CD14-positive monocyte (primary cell): ENCODE data around the gene ACYP2. TPM values are rescaled to one million over a fixed set of nuclear protein-coding genes. Genes with fewer than 3 reads are reported as not detected.
A peak's percentile ranks its signal among the peaks of the same experiment; 100 is the strongest.

Source experiments
- DNase-seq, 3 donors: peaks; one replicate each; pipeline ENCODE4 v3.0.0-alpha.2; 2011 to 2022
- H2AFZ ChIP-seq: 2 replicates; pipeline ENCODE4 v1.6.0; 2012; ENCODE audit warnings: mild to moderate bottlenecking, low read depth, low read length, inconsistent platforms; ENCODE audit not compliant: insufficient read depth, poor library complexity, severe bottlenecking
- H3K27ac ChIP-seq, 2 donors: 1 replicate in 1 of 2; 2 replicates in 1 of 2; pipeline ENCODE4 v1.5.1; 2012 to 2013; ENCODE audit warnings: low read length in 2 of 2, control low read depth in 1 of 2, inconsistent platforms in 1 of 2, low read depth in 1 of 2, mild to moderate bottlenecking in 1 of 2
- H3K27me3 ChIP-seq, 2 donors: one replicate each; pipeline versions ENCODE4 v1.6.0 to v1.6.1; 2011 to 2013; ENCODE audit warnings: low read length in 2 of 2; ENCODE audit not compliant: control insufficient read depth in 2 of 2, insufficient read depth in 2 of 2
- H3K36me3 ChIP-seq, 2 donors: replicated peaks in 1 of 2; 1 replicate in 1 of 2; 2 replicates in 1 of 2; pipeline versions ENCODE4 v1.5.1 to v1.6.1; 2012 to 2013; ENCODE audit warnings: low read length in 2 of 2, control low read depth in 1 of 2, inconsistent platforms in 1 of 2, mild to moderate bottlenecking in 1 of 2; ENCODE audit not compliant: insufficient read depth in 2 of 2, control insufficient read depth in 1 of 2
- H3K4me1 ChIP-seq, 2 donors: 1 replicate in 1 of 2; 2 replicates in 1 of 2; pipeline versions ENCODE4 v1.5.1 to v1.6.1; 2012 to 2013; ENCODE audit warnings: low read length in 2 of 2, control low read depth in 1 of 2, inconsistent platforms in 1 of 2, mild to moderate bottlenecking in 1 of 2, moderate library complexity in 1 of 2; ENCODE audit not compliant: insufficient read depth in 2 of 2, control insufficient read depth in 1 of 2
- H3K4me2 ChIP-seq: replicated peaks from 2 replicates; pipeline ENCODE3; 2012; ENCODE audit warnings: low read length, moderate library complexity, mild to moderate bottlenecking; ENCODE audit not compliant: poor library complexity, severe bottlenecking; ENCODE audit errors: extremely low read depth
- H3K4me3 ChIP-seq, 3 experiments: fragments of 200-600 bp in 1 of 3; sonication (generic) in 1 of 3; replicated peaks in 1 of 3; 1 replicate in 2 of 3; 2 replicates in 1 of 3; pipeline ENCODE4 v1.5.1; 2011 to 2013; ENCODE audit warnings: low read length in 3 of 3, mild to moderate bottlenecking in 3 of 3, control low read depth in 2 of 3, low read depth in 2 of 3, inconsistent platforms in 1 of 3, moderate library complexity in 1 of 3
- H3K79me2 ChIP-seq: 2 replicates; pipeline ENCODE4 v1.6.0; 2012; ENCODE audit warnings: mild to moderate bottlenecking, control low read depth, inconsistent platforms, low read length, moderate library complexity; ENCODE audit not compliant: insufficient read depth
- H3K9ac ChIP-seq: 2 replicates; pipeline ENCODE4 v1.6.0; 2017; ENCODE audit warnings: low read length, mild to moderate bottlenecking; ENCODE audit not compliant: insufficient read depth, poor library complexity, severe bottlenecking
- H3K9me3 ChIP-seq, 2 donors: replicated peaks in 1 of 2; 1 replicate in 1 of 2; 2 replicates in 1 of 2; pipeline versions ENCODE4 v1.5.1 to v1.6.1; 2012 to 2013; ENCODE audit warnings: low read length in 2 of 2, control low read depth in 1 of 2; ENCODE audit not compliant: control insufficient read depth in 1 of 2, insufficient read depth in 1 of 2
- H4K20me1 ChIP-seq: 2 replicates; pipeline ENCODE4 v1.6.0; 2012; ENCODE audit warnings: mild to moderate bottlenecking, low read length, control low read depth, moderate library complexity; ENCODE audit not compliant: insufficient read depth
- H3K27ac Mint-ChIP-seq, 7 donors: one replicate each; pipeline ENCODE4 v1.8.0; 2020; ENCODE audit warnings: mild to moderate bottlenecking in 7 of 7, mixed read lengths in 7 of 7, moderate library complexity in 6 of 7, inconsistent platforms in 2 of 7
- H3K27me3 Mint-ChIP-seq, 3 donors: one replicate each; pipeline ENCODE4 v1.8.0; 2021 to 2022; ENCODE audit warnings: low read depth in 3 of 3, mild to moderate bottlenecking in 3 of 3, mixed read lengths in 3 of 3, moderate library complexity in 3 of 3, inconsistent platforms in 1 of 3
- H3K36me3 Mint-ChIP-seq, 2 donors: one replicate each; pipeline ENCODE4 v1.8.0; 2020; ENCODE audit warnings: mixed read lengths in 2 of 2, inconsistent platforms in 1 of 2, mild to moderate bottlenecking in 1 of 2
- H3K4me1 Mint-ChIP-seq: one replicate; pipeline ENCODE4 v1.8.0; 2020; ENCODE audit warnings: mild to moderate bottlenecking, mixed read lengths
- H3K4me3 Mint-ChIP-seq, 2 donors: one replicate each; pipeline ENCODE4 v1.8.0; 2020; ENCODE audit warnings: mild to moderate bottlenecking in 2 of 2, mixed read lengths in 2 of 2, moderate library complexity in 1 of 2
- H3K9me3 Mint-ChIP-seq, 7 donors: one replicate each; pipeline ENCODE4 v1.8.0; 2020 to 2022; ENCODE audit warnings: mixed read lengths in 7 of 7, mild to moderate bottlenecking in 6 of 7, moderate library complexity in 6 of 7, inconsistent platforms in 2 of 7
- WGBS: methylation state at CpG from one replicate; pipeline ENCODE4 v1.1.5; 2013; ENCODE audit warnings: missing lambda C conversion rate; ENCODE audit not compliant: insufficient coverage; 5-methylcytosine and 5-hydroxymethylcytosine counted together
- intact Hi-C, 2 donors: fragments of 100-400 bp; cut with micrococcal nuclease; formaldehyde crosslinking; loops; one replicate each; pipeline versions ENCODE4 v1.15.0 to v1.15.1; 2023
- polyA minus RNA-seq: library from RNA; depleted of rRNA, polyadenylated mRNA; stranded (reverse); fragments of >200 nt; gene quantifications from 2 replicates; pipeline ENCODE4 v1.2.3, GENCODE V29; 2012
- polyA plus RNA-seq, 3 donors: library from polyadenylated mRNA; depleted of rRNA in 1 of 3; unstranded in 2 of 3; stranded (reverse) in 1 of 3; fragments of 300-500 nt in 2 of 3; fragments of >200 nt in 1 of 3; fragmentation: Illumina TruSeq in 2 of 3; gene quantifications; 1 replicate in 2 of 3; 2 replicates in 1 of 3; pipeline ENCODE4 v1.2.3, GENCODE V29; 2012 to 2021
- total RNA-seq, 12 experiments: library from RNA in 1 of 12; stranded (reverse) in 1 of 12; fragments of 120-200 nt in 1 of 12; gene quantifications; one replicate each; pipeline ENCODE4 v1.2.4 and lab custom pipeline; 2013 to 2026; ENCODE audit warnings: mixed read lengths in 6 of 12, inconsistent platforms in 1 of 12
- TF ChIP-seq, protein P1 (sequence below): fragments of 200-600 bp; IDR thresholded peaks from one replicate; pipeline ENCODE4 v1.8.0; 2022; ENCODE audit warnings: antibody characterized with exemption, mild to moderate bottlenecking

ACYP2 gene
- total RNA-seq (2013): 8.6 TPM
- polyA plus RNA-seq: 10 to 100 TPM in 2 of 3 donors, 1 to 10 TPM in 1; 6.2 to 10.8 (median 10.3) TPM
- 4.5 and 5.4 TPM in 2 replicates for polyA minus RNA-seq
- total RNA-seq (lab: John Stamatoyannopoulos, UW): 1.4 to 8.5 (median 5.8) reads per million in 11 experiments

DNA sequence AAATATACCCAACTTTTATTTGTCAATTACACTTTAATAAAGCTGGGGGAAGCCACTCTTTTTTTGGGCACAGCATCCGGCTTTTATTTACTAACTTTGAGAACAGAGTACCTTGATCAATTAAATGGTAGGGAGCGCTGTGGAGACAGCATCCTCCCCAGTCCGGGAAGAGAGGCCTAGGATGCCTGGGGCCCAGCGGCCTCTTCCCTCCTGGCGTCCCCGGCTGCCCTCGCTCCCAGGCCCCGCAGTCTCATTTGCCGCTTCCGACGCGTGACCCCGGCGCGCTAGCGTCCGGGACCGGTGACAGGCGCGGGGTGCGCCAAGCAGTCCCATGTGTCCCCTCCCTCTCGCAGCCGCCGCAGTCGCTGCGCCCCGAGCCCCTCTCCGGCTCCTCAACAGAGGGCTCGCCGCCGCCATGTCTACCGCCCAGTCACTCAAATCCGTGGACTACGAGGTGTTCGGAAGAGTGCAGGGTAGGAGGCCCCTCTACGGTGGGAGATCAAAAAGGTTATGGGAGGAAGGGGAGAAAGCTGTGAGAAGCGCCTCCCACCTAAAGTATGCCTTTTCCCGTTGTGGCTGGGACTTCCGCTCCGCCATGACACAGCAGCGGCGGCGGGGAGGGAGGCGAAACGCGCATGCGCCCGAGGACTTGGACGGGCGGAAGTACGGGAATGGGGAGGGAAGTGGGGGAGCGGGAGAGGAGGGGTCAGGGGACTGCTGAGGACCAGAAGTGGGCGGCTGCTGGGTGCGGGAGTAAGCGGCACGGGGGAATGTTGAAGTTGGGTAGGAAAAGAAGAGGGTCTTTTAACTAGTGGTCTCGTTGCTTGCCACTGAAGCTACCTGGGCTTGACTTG, at the start of gene ACYP2:
ACYP2 (plus strand) TSS at position 332 of the 854 bp plus-strand sequence.
- H3K4me1 ChIP-seq: peaks cover 6 to 11% of the 10 kb centered on the region in 2 donors
- H3K4me3 ChIP-seq: peak within 1 kb of the TSS; percentile 79 to 84 (median 84)
- H3K36me3 ChIP-seq: no peaks in the 10 kb centered on the region
- Mint-ChIP-seq H3K9me3 (peaks cover 13 to 29% (median 18%) of the 10 kb centered on the region in 7 donors), H3K36me3 (peaks cover 12 to 16% of the 10 kb centered on the region in 2 donors), H3K27ac (peak within 1 kb of the TSS; percentile 99 to 100 (median 100)), H3K4me1 (peaks cover 9% of the 10 kb centered on the region), H3K27me3 (peaks cover 0 to 8% (median 5%) of the 10 kb centered on the region in 3 donors), H3K4me3 (peak within 1 kb of the TSS; percentile 90 to 97)
- no peaks in the 10 kb centered on the region for H3K27me3 ChIP-seq
- peak within 1 kb of the TSS; percentile 89 for H2AFZ ChIP-seq
- H3K4me2 ChIP-seq: peak within 1 kb of the TSS; percentile 71
- intact Hi-C loops: loop anchor here (5.0 to 10.0 kb wide), 4 partner anchors 143 to 1509 kb away; partner anchors contain the start of genes EML6 (in 2 of the 2) and PSME4 (in 2 of the 2)
- H3K9me3 ChIP-seq: peaks cover 9 to 17% of the 10 kb centered on the region in 2 donors
- H3K79me2 ChIP-seq: no peaks in the 10 kb centered on the region
- H3K27ac ChIP-seq: peak within 1 kb of the TSS; percentile 98
- no peaks in the 10 kb centered on the region for H4K20me1 ChIP-seq
- H3K9ac ChIP-seq: peak within 1 kb of the TSS; percentile 97
- DNase-seq: peak; percentile 90 to 96 (median 92)
- TF ChIP-seq, protein P1, sequence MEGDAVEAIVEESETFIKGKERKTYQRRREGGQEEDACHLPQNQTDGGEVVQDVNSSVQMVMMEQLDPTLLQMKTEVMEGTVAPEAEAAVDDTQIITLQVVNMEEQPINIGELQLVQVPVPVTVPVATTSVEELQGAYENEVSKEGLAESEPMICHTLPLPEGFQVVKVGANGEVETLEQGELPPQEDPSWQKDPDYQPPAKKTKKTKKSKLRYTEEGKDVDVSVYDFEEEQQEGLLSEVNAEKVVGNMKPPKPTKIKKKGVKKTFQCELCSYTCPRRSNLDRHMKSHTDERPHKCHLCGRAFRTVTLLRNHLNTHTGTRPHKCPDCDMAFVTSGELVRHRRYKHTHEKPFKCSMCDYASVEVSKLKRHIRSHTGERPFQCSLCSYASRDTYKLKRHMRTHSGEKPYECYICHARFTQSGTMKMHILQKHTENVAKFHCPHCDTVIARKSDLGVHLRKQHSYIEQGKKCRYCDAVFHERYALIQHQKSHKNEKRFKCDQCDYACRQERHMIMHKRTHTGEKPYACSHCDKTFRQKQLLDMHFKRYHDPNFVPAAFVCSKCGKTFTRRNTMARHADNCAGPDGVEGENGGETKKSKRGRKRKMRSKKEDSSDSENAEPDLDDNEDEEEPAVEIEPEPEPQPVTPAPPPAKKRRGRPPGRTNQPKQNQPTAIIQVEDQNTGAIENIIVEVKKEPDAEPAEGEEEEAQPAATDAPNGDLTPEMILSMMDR: no peak
- 0% methylated on average over 46 of the region's 57 CpGs for WGBS

DNA sequence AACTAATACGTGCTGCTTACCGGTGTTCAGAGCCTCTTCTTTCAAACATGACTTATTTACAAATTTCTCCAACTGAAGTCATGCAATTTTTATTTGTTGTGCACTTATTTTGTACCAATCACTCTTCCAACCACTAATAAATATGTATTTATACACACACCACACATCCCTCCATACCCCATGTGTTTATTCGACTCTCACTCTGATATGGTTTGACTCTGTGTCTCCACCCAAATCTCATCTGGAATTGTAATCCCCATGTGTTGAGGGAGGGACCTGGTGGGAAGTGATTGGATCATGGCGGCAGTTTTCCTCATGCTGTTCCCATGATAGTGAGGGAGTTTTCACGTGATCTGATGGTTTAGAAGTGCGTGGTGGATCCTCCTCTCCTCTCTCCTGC, 49.5 kb upstream of the ACYP2 start:
- 100% methylated on average over 2 of the region's 6 CpGs for WGBS

More for the DNA sequence above, 49.5 kb upstream of the ACYP2 start:
- H3K4me1 ChIP-seq: no peaks in the 10 kb centered on the region
- Mint-ChIP-seq H3K9me3 (peaks cover 0 to 4% (median 0%) of the 10 kb centered on the region in 7 donors), H3K4me3 (no peak overlapping the region), H3K36me3 (no peaks in the 10 kb centered on the region), H3K27me3 (no peaks in the 10 kb centered on the region), H3K4me1 (no peaks in the 10 kb centered on the region), H3K27ac (no peak overlapping the region)
- no peaks in the 10 kb centered on the region for H3K36me3 ChIP-seq
- TF ChIP-seq, protein P1: no peak
- no peak overlapping the region for H3K9ac ChIP-seq
- no peak overlapping the region for H3K4me3 ChIP-seq
- intact Hi-C loops: no loop called here
- H3K79me2 ChIP-seq: no peaks in the 10 kb centered on the region
- no peak overlapping the region for H3K27ac ChIP-seq
- H2AFZ ChIP-seq: no peak overlapping the region
- DNase-seq: no peak
- no peak overlapping the region for H3K4me2 ChIP-seq
- no peaks in the 10 kb centered on the region for H4K20me1 ChIP-seq
- no peaks in the 10 kb centered on the region for H3K27me3 ChIP-seq
- H3K9me3 ChIP-seq: no peaks in the 10 kb centered on the region
